ENCODE data around the gene MYO1B. TPM values are rescaled to one million over a fixed set of nuclear protein-coding genes. Genes with fewer than 3 reads are reported as not detected.

Gene MYO1B
- total RNA-seq, 6 donors from 2014 or later, result 112 to 311 (median 137) TPM

DNA sequence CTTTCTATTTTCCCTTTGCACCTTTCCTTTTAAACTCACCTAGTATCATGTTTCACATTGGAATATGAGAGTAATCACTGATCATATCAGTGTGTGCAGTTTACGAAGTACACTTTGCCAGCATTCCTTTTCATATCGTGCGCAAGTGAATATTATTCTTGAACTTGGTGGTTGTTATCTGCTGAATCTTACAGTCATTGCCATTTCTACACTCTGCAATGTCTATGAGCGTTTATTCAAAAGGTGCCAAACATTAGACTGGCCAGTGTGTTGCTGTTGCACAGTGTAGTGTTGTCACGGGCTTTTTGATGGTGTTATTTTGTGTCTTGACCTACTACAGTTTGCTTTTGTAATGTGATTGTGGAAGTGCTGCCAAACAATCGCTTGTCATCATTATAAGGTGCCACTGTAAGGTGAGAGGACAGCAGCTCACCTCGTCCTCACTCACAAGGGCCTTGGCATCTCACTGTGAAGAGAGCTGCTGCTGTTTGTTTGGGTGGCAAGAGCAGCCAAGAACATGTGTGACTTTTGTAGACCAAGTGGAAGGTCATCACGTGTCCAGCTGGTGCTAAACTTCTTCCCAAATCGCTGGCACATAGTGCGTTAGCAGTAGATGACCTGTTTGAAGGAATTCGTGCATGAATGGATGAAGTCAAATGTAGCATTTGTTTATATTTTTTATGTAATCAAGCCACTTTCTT is 113.3 kb downstream of the MYO1B start:
- Histone ChIP-seq H3K4me3 (no peak overlapping the region), H3K9me3 (no peaks in the 10 kb centered on the region), H3K36me3 (peaks cover 0 to 2% (median 0%) of the 10 kb centered on the region in 4 donors), H3K4me1 (peaks cover 0 to 15% (median 5%) of the 10 kb centered on the region in 4 donors), H3K27ac (peak overlapping the region in 1 of 4 donors; percentile 12), H3K27me3 (no peaks in the 10 kb centered on the region)
- WGBS, 2 donors, result 74 to 77% methylated on average over 11 of the region's 11 CpGs
- ATAC-seq (ENCODE audit: low FRiP score in 2 of 2) (no peak), DNase-seq (no peak)
- TF ChIP-seq, protein P1, sequence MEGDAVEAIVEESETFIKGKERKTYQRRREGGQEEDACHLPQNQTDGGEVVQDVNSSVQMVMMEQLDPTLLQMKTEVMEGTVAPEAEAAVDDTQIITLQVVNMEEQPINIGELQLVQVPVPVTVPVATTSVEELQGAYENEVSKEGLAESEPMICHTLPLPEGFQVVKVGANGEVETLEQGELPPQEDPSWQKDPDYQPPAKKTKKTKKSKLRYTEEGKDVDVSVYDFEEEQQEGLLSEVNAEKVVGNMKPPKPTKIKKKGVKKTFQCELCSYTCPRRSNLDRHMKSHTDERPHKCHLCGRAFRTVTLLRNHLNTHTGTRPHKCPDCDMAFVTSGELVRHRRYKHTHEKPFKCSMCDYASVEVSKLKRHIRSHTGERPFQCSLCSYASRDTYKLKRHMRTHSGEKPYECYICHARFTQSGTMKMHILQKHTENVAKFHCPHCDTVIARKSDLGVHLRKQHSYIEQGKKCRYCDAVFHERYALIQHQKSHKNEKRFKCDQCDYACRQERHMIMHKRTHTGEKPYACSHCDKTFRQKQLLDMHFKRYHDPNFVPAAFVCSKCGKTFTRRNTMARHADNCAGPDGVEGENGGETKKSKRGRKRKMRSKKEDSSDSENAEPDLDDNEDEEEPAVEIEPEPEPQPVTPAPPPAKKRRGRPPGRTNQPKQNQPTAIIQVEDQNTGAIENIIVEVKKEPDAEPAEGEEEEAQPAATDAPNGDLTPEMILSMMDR (IDR thresholded peaks at IDR 0.05), result no peak
- TF ChIP-seq POLR2A (IDR thresholded peaks at IDR 0.05) (no peak), POLR2AphosphoS5 (IDR thresholded peaks at IDR 0.05) (no peak), EP300 (IDR thresholded peaks at IDR 0.05) (no peak)

DNA sequence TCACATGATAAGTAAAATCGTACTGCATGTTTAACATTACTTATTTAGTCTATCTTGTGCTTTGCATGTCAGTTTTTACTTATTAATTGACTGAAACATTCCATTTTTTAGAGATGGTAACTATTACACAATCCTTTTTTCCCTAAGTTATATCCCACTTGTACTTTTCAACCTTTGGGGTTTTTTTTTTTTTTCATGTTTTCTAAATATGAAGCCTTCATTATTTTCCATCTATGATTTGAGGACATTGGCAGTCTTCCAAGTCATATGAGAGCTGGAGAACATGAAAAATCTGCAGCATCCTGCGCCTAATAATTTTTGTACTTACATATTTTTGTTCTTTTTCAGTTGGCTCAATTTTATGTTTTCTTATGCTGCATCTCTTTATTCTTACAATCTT is 113.9 kb downstream of the MYO1B start:
- DNase-seq (no peak), ATAC-seq (ENCODE audit: low FRiP score in 2 of 2) (no peak)
- Histone ChIP-seq H3K36me3 (peaks cover 0 to 2% (median 0%) of the 10 kb centered on the region in 4 donors), H3K4me3 (no peak overlapping the region), H3K27ac (peak overlapping the region in 1 of 4 donors; percentile 12), H3K4me1 (peaks cover 0 to 15% (median 5%) of the 10 kb centered on the region in 4 donors), H3K9me3 (no peaks in the 10 kb centered on the region), H3K27me3 (no peaks in the 10 kb centered on the region)
- WGBS, 2 donors, result 64 to 66% methylated on average over 2 of the region's 2 CpGs
- TF ChIP-seq EP300 (IDR thresholded peaks at IDR 0.05) (no peak), POLR2A (IDR thresholded peaks at IDR 0.05) (no peak), POLR2AphosphoS5 (IDR thresholded peaks at IDR 0.05) (no peak)
- TF ChIP-seq, protein P1 (IDR thresholded peaks at IDR 0.05), result no peak

DNA sequence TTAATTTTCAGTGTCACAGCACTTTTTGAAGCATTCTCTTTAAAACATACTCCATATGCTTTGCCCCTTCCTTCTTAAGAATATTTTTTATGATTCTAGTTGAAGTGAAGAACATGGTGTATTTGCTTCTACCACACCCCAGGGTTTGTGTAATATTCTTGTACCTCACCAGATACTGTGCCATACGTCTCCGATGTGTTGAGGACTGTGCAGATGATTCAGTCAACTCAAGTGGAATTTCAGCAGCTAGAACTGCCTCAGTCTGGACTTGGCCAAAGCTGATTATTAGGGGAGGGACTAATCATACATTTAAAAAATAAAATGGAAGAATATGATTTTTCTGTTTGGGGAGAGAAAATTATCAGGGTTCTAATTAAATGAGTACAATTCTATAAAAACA is 115.7 kb downstream of the MYO1B start:
- Histone ChIP-seq H3K4me3 (no peak overlapping the region), H3K27ac (peak overlapping the region in 1 of 4 donors; percentile 20), H3K4me1 (peaks cover 0 to 15% (median 5%) of the 10 kb centered on the region in 4 donors), H3K27me3 (no peaks in the 10 kb centered on the region), H3K36me3 (peaks cover 0 to 7% (median 2%) of the 10 kb centered on the region in 4 donors), H3K9me3 (no peaks in the 10 kb centered on the region)
- no peak for ATAC-seq (ENCODE audit: low FRiP score in 2 of 2)
- no peak for TF ChIP-seq POLR2A (IDR thresholded peaks at IDR 0.05)
- no peak for TF ChIP-seq POLR2AphosphoS5 (IDR thresholded peaks at IDR 0.05)
- TF ChIP-seq, protein P1 (IDR thresholded peaks at IDR 0.05), result no peak
- TF ChIP-seq EP300 (IDR thresholded peaks at IDR 0.05), result no peak
- 57 to 64% methylated on average over 2 of the region's 2 CpGs for WGBS, 2 donors
- no peak for DNase-seq

DNA sequence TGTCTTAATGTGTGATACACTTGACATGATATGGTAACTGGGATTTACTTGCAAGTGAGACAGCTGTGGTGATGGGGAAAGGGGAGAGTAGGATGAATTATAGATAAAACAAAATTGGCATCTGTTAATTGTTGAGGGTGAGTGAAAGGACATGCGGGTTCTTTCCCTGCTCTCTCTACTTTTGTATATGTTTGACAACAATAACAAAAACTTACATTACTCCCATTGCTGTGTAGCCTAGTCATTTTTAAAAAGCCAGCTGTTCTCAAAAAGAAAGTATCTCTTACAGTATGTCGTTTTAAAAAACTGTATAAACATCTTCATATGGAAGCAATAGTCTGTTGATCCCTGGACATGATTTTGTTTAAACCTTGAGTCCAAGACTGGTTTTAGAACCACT is 117.6 kb downstream of the MYO1B start:
- Histone ChIP-seq H3K36me3 (peaks cover 0 to 14% (median 2%) of the 10 kb centered on the region in 4 donors), H3K27ac (peak overlapping the region in 1 of 4 donors; percentile 22), H3K4me1 (peaks cover 0 to 15% (median 8%) of the 10 kb centered on the region in 4 donors), H3K4me3 (no peak overlapping the region), H3K27me3 (no peaks in the 10 kb centered on the region), H3K9me3 (no peaks in the 10 kb centered on the region)
- ATAC-seq (ENCODE audit: low FRiP score in 2 of 2) (no peak), DNase-seq (no peak)
- WGBS, 2 donors, result 72 to 77% methylated on average over 2 of the region's 2 CpGs
- TF ChIP-seq EP300 (IDR thresholded peaks at IDR 0.05) (no peak), POLR2A (IDR thresholded peaks at IDR 0.05) (no peak), POLR2AphosphoS5 (IDR thresholded peaks at IDR 0.05) (no peak)
- TF ChIP-seq, protein P1 (IDR thresholded peaks at IDR 0.05), result no peak

All from upper lobe of left lung (tissue), 6 donors.